HEK293 (cell line): Measurements from ENCODE around the gene ALKBH3.

Experiments
- CTCF ChIP-seq: fragments of 450-650 bp; formaldehyde crosslinking; IDR thresholded peaks from 2 replicates; pipeline ENCODE4 v1.5.1; 2016; ENCODE audit warnings: missing biosample characterization, missing genetic modification characterization
- KLF16 ChIP-seq: fragments of 450-650 bp; formaldehyde crosslinking; IDR thresholded peaks from 2 replicates; pipeline ENCODE4 v1.5.1; 2017; ENCODE audit warnings: missing biosample characterization, missing genetic modification characterization
- ZFP3 ChIP-seq: fragments of 450-650 bp; formaldehyde crosslinking; IDR thresholded peaks from 2 replicates; pipeline ENCODE4 v1.5.1; 2016; ENCODE audit warnings: low read depth, missing biosample characterization, missing genetic modification characterization
- ZNF121 ChIP-seq: fragments of 450-650 bp; formaldehyde crosslinking; IDR thresholded peaks from 2 replicates; pipeline ENCODE4 v1.5.1; 2016; ENCODE audit warnings: missing biosample characterization, missing genetic modification characterization
- ZNF138 ChIP-seq: fragments of 450-650 bp; formaldehyde crosslinking; IDR thresholded peaks from 2 replicates; pipeline ENCODE4 v1.5.1; 2016; ENCODE audit warnings: missing biosample characterization, missing genetic modification characterization, borderline replicate concordance
- ZNF416 ChIP-seq: fragments of 450-650 bp; formaldehyde crosslinking; IDR thresholded peaks from 2 replicates; pipeline ENCODE4 v1.5.1; 2016; ENCODE audit warnings: missing biosample characterization, missing genetic modification characterization
- ZNF510 ChIP-seq: fragments of 450-650 bp; formaldehyde crosslinking; IDR thresholded peaks from 2 replicates; pipeline ENCODE4 v1.5.1; 2018; ENCODE audit warnings: mild to moderate bottlenecking, missing genetic modification characterization, missing biosample characterization; ENCODE audit not compliant: insufficient replicate concordance
- ZNF629 ChIP-seq: fragments of 450-650 bp; formaldehyde crosslinking; IDR thresholded peaks from 2 replicates; pipeline ENCODE4 v1.5.1; 2017; ENCODE audit warnings: missing biosample characterization, missing genetic modification characterization
- ZSCAN18 ChIP-seq: fragments of 450-650 bp; formaldehyde crosslinking; IDR thresholded peaks from 2 replicates; pipeline ENCODE4 v1.5.1; 2016; ENCODE audit warnings: missing biosample characterization, missing genetic modification characterization
- ZSCAN5A ChIP-seq: fragments of 450-650 bp; formaldehyde crosslinking; IDR thresholded peaks from 2 replicates; pipeline ENCODE4 v1.5.1; 2016; ENCODE audit warnings: missing biosample characterization, missing genetic modification characterization

GRCh38 chr11:43923406-43924111, 42.9 kb downstream of the ALKBH3 start:
- TF ChIP-seq ZSCAN5A (tag by site-specific recombination) (no peak), KLF16 (tag by site-specific recombination) (no peak), ZFP3 (no peak), ZNF629 (tag by site-specific recombination) (peak; percentile 85), ZNF138 (tag by site-specific recombination) (no peak), CTCF (tag by site-specific recombination) (no peak), ZNF416 (tag by site-specific recombination) (no peak), ZSCAN18 (tag by site-specific recombination) (no peak), ZNF510 (tag by site-specific recombination) (no peak), ZNF121 (no peak)
